ENCODE results near the gene CEP57L1.
"Not testable (repeated sequence)": the region's sequence is repeated elsewhere in the genome, so short reads cannot be mapped to it uniquely, and the experiment has no call there.

Gene CEP57L1

DNA sequence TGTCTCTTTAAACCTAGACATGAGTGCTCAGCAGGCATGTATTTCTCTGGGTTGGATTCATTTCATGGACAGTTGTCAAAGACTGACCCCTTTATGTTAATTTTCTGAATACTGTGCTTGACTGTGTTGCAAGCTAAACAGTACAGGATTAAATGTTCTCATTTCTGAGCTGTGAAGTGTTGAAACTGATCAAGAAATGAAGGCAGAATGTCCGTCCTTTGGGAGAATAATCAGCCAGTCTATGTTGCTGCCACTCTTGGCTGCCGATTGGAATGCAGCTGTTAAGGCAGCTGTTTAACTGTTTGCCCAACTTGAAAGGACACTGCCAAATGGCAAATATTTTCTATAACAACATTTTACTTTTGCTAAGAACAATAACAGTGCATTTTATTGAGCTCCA lies 87.3 kb downstream of the CEP57L1 start:
- DNase-seq = no peak

DNA sequence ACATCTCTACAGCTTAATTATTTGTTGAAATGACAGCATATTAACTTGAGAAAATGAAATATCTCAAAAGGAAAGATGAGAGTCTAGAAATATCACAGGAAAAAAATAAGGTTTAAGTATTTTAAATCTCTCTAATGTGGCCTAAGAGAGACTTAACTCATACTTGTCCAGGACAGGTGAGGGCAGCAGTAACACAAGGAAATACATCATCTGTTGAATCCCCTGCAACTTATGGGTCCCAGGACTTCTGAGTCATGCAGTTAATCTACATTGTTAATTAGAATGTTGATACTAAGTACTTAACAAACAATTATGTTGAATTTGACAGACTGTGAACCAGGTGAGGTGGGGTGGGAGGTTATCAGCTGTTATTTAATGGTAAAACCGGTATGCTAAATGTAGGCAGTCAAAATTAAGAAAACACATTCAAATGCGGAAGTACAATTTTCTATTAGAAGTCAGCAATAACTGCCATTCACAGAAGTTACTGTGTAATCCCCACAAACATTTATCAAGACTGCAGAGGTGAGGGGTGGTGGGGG lies 87.9 kb downstream of the CEP57L1 start:
- DNase-seq = peak; percentile 15

DNA sequence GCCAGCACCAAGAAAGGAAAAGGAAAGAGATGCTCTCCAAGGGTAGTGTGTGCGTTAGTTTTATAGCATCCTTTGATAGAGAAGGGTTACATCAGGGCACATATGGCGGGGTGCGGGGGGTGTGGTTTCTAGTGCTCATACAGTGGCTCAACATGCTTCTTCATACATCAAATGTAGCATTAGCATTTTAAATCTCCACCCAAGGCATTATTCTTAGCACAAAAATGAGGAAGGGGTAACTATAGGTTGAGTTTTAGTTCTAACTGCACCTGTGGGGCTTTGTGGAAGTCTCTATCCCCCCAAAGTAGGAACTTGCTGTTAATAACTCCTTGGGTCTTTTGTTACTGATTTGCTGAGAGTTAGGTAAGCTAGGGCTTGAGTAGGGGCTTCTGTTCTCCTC lies 89.3 kb downstream of the CEP57L1 start:
- no peak for DNase-seq

DNA sequence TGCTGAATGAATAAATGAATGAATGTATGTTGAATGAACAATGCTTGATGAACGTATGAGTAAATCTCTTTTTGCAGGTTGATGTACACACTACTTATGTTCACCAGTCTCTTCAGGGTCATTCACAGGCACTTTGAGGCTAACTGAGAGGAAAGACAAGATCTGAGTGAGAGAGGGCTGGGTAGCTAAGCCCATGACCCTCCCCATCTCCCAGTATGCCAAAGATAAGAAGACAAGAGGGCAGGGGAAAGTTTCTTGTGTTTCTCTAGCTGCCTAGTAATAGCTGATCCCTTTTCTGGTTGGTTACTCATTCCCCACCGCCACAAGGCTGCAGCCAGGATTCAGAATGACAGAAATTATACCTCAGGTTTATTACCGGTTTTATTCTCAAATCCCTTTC lies 90.7 kb downstream of the CEP57L1 start:
- no peak for DNase-seq

DNA sequence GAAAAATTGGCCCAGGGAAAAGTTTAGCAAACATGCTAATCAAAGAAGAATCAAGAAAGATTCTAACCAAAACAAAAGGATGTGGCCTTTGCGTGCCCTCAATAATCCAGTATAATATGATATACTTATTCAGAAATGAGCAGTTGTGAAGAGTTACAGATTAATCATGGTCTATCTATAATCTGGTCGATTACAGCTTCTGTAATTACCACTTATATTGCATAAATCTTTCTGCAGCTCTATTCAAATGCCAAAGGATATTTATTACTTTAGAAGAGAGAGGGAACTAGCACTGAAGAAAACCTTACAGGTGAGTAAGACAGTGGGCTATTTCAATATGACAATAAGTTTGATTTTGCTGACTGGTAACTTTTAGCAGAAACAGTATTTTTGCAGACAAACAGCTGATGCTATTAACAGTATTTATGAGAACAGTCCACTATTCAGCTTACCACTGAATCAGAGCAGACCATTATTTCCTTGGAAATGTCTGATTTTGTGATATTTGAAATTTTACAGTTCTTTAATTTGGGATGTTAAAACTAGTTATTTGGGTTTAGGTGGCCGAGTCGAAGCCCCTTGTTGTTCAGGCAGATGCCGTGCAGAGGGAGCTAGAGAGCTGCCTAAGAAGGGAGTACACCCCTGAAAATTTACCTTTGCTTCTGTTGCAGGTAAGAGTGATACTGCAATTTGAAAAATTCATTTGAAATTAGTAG lies 92.2 kb downstream of the CEP57L1 start:
- DNase-seq = peak; percentile 69

DNA sequence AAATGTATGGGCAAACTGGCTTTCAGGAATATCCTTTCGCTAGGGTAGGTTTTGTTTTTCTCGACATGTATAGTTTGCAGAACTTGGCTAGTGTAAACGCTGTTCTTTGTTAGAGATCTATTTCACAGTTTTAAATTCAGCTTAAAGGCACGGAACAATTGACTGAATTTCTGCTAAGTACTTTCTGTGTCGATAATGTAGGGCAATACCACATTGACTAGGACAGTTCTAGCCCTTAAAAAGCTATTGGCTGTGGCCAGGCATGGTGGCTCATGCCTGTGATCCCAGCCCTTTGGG lies 92.8 kb downstream of the CEP57L1 start:
- DNase-seq = no peak

DNA sequence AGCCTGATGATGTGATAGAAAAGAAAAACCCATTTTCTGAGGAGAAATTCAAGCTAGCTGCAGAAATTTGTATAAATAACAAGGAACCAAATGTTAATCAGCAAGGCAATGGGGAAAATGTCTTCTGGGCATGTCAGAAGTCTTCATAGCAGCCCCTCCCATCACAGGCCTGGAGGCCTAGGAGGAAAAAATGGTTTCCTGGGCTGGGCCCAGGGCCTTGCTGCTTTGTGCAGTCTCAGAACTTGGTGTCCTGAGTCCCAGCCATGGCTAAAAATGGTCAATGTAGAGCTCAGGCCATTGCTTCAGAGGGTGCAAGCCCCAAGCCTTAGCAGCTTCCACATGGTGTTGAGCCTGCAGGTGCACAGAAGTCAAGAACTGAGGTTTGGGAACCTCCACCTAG lies 96.1 kb downstream of the CEP57L1 start:
- DNase-seq = not testable (repeated sequence)

DNA sequence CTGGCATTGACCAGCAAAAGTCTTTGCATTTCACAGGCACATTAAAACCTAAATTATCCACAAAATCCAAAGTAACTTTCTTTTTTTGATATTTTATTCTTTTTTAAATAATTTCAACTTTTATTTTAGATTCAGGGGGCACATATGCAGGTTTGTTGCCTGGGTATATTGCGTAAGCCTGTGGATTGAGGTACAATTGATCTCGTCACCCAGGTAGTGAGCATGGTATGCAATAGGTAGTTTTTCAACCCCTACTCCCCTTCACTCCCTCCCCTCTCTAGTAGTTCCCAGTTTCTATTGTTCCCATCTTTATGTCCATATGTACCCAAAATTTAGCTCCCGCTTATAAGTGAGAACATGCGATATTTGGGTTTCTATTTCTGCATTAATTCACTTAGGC lies 97.6 kb downstream of the CEP57L1 start:
- DNase-seq = no peak

DNA sequence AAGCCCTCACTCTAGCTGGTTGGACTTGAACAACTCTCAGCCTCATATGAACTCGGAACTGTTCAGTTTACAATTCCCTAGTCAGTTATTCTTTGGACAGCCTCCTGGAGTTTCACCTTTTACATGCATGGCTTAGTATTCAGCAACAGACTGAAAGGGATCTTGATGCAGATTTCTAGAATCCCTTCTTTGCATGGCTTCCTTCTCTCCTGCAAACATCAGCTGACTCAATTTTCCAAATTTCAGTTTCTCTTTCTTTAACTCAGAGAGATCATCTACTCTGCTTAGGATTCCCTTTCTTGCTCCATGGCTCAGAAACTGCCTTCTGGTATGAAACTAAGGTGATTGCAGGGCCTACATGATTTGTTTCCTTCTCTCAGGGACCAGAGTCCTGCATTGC lies 99.6 kb downstream of the CEP57L1 start:
- peak; percentile 35 for DNase-seq

DNA sequence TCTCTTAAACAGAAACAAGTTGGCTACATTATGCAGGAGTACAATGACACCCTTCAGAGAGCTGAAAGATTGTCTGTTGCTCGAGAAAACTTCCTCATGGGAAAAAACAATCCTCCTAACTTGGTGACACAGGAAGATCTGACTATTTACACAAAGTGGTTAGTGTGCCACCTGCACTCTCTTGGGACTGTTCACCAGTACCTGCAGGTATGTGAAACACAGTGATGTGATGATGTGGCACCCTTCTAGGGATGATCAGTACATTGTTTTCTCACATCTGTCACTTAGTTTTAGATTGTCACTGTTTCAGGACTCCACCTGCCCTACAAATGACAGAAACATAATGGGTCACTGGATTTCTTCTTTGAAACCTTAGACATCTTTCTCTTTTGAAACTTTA lies 101.8 kb downstream of the CEP57L1 start:
- no peak for DNase-seq

DNA sequence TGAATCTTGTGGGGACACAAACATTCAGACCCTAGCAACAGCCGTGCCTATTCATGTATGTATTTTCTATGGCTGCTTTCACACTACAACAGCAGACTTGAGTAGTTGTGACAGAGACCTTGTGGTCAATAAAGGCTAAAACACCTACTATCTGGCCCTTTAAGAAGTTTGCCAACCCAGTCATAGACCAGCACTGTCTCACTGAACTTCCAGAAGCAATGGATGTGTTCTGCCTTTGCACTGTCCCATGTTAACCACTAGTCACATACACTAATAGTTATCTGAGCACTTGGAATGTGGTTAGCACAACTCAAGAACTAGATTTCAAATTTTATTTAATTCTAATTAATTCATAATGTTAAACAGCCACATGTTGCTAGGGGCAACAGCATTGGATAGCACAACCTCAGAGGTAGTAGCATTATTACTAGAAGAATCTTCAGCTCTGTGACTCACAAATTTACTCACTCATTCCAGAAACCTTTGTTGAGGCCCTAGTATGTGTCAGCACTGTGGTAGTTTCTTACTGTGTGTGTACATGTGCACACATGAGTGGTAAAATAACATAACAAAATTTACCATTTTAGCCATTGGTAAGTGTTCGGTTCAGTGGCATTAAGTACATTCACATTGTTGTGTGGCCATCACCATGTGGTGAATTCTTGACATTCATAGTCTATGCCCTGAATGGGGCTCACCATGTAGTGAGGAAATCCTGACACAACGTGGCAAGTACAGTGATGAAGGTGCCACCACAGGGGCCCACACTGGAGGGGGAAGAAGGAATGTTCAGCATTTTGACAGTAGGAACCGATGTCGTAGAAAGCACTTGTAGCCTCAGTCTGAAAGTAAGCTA lies 107.3 kb downstream of the CEP57L1 start:
- DNase-seq = no peak

DNA sequence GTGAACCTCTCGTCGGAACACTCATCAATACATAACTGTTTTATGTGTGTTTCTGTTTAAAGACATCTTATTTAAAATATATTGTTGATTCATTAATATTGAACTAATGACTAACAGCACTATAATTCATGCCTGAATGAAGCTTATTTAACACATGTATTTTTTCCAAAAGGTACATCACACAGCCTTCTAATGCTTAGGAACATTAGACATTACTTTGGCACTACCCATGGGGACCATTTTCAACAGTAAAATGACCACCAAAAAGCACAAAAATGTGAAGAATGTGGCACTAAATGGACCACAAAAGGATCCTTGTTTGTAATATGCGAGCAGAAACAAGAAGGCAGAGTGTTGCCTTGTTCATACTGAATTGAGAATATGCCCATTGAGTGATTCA lies 109.2 kb downstream of the CEP57L1 start:
- no peak for DNase-seq

DNA sequence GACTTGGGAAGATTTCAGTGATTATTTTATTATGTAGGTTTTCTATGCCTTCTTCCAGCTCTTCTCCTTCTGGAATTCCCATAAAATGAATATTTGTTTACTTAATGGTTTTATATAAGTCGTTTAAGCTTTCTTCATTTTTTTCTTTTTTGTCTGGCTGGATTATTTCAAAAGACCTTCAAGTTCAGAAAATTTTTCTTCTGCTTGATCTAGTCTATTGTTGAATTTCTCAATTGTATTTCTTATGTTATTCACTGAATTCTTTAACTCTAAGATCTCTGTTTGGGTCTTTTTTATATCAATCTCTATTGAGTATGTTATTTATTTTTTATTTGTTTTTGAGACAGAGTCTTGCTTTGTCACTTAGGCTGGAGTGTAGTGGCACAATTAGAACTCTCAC lies 117.4 kb downstream of the CEP57L1 start:
- no peak for DNase-seq

Measured in NCI-H82 (cell line).